T-helper 17 cell (primary cell): ENCODE measurements around the gene MYH6. TPM values are rescaled to one million over a fixed set of nuclear protein-coding genes. Genes with fewer than 3 reads are reported as not detected.

Experiments
- ATAC-seq: fragments of 150-1000 bp; cut with Tn5 transposase; 2 replicates; pipeline ENCODE4 v1.10.0; 2021; ENCODE audit warnings: mild to moderate bottlenecking, moderate library complexity
- DNase-seq, 3 donors: peaks; one replicate each; pipeline versions ENCODE4 v3.0.0 to v3.0.0-alpha.2; 2020 to 2021
- H3K9me3 ChIP-seq: one replicate; pipeline ENCODE4 v1.7.0; 2013; ENCODE audit warnings: low read length, mild to moderate bottlenecking; ENCODE audit not compliant: control insufficient read depth, poor library complexity, severe bottlenecking
- H3K27ac Mint-ChIP-seq: one replicate; pipeline ENCODE4 v1.8.0; 2022; ENCODE audit warnings: mild to moderate bottlenecking, moderate library complexity, mixed read lengths
- H3K27me3 Mint-ChIP-seq: one replicate; pipeline ENCODE4 v1.8.0; 2022; ENCODE audit warnings: mixed read lengths
- H3K36me3 Mint-ChIP-seq: one replicate; pipeline ENCODE4 v1.8.0; 2022; ENCODE audit warnings: low read depth, mixed read lengths
- H3K4me1 Mint-ChIP-seq: one replicate; pipeline ENCODE4 v1.8.0; 2022; ENCODE audit warnings: mild to moderate bottlenecking, mixed read lengths
- H3K4me3 Mint-ChIP-seq: one replicate; pipeline ENCODE4 v1.8.0; 2022; ENCODE audit warnings: mild to moderate bottlenecking, moderate library complexity, mixed read lengths
- total RNA-seq, 4 donors: library from RNA in 2 of 4; stranded (reverse) in 2 of 4; gene quantifications; one replicate each; pipeline ENCODE4 v1.2.3 and lab custom pipeline; 2022 to 2026

Gene MYH6
- total RNA-seq, 2 donors from 2014 or later = not detected

DNA sequence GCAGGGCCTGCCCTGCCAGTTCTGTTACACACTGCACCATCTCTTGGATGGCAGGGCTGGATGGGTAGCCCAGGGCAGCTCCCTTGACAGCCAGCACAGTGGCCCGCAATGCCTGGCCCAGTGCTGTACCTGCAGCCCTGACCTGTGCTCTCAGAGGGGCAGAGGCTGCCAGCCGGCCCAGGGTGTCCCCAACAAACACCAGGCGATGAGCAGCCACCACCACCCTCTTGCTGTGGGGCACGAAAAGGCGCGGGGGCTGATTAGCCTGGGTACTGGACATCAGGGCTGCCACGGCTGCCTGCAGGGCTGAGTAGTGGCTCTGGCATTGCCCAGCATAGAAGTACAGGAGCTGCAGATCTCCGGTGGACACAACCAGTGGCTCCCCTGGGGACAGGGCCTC lies 50.8 kb downstream of the MYH6 start:
- H3K4me1 Mint-ChIP-seq = peaks cover 23% of the 10 kb centered on the region
- H3K27ac Mint-ChIP-seq = no peak overlapping the region
- H3K9me3 ChIP-seq = no peaks in the 10 kb centered on the region
- ATAC-seq (no peak), DNase-seq (no peak)
- peaks cover 57% of the 10 kb centered on the region for H3K27me3 Mint-ChIP-seq
- H3K4me3 Mint-ChIP-seq = no peak overlapping the region
- H3K36me3 Mint-ChIP-seq = peaks cover 13% of the 10 kb centered on the region

DNA sequence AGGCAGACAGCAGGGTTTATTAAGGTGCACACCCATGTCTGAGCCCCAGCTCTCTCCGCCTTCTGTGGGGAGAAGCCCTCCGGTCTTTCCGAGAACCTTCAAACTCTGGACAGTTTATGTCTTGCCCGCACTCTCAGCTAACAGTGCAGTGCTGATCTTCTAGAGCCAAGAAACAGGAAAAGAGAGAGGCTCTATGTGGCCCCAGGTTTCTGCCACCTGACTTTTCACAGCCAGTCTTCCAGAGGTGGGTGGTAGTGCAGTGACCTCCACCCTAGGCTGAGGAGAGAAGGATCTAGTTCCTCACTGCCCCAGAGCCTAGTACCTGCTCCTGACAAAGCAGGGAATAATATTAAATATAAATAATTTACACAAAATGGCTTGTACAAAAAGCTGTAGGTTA lies 51.4 kb downstream of the MYH6 start:
- ATAC-seq (no peak), DNase-seq (no peak)
- Mint-ChIP-seq H3K27me3 (peaks cover 57% of the 10 kb centered on the region), H3K36me3 (peaks cover 13% of the 10 kb centered on the region), H3K4me3 (no peak overlapping the region), H3K4me1 (peaks cover 23% of the 10 kb centered on the region), H3K27ac (no peak overlapping the region)
- no peaks in the 10 kb centered on the region for H3K9me3 ChIP-seq

DNA sequence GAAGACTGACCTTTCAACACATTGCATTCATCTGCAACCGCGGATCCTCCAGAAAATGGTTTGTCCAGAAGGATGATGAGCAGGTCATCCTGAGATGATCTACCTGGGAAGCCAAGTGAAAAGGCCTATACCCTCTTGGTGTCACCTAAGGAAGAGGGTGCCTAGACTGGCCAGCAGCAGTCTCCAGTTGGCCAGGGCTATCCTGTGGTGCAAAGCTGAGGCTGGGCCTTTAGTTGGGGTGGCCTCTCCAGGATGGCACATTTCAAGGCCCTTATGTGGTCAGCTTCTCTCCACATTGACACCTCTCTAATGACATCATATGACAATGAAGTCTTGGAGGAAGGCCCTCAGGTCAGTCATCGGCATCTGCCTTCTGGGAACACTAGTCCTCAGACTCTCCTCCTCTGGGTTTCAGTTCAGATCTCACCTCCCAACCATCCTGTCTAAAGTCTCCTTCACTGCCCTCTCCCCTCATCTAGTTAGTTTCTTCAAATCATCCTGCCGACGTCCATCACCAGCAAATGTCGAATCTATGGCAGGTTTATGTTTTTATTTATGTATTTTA lies 52.1 kb downstream of the MYH6 start:
- Mint-ChIP-seq H3K36me3 (peaks cover 12% of the 10 kb centered on the region), H3K4me1 (peaks cover 22% of the 10 kb centered on the region), H3K27ac (no peak overlapping the region), H3K4me3 (no peak overlapping the region), H3K27me3 (peaks cover 55% of the 10 kb centered on the region)
- no peaks in the 10 kb centered on the region for H3K9me3 ChIP-seq
- ATAC-seq (no peak), DNase-seq (no peak)

DNA sequence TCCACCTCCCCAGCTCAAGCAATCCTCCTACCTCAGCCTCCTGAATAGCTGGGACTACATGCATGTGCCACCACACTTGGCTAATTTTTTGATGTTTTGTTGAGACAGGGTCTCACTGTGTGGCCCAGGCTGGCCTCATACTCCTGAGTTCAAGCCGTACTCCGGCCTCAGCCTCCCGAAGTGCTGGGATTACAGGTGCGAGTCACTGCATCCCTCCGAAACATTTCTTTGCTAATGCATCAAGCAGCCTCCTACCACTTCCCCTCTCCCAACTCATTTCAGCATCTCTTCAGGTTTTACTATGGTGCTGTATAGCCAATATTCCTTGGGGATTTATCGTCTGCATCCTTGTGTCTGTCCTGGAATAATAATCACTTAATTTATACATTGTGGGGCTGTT lies 53.1 kb downstream of the MYH6 start:
- peaks cover 55% of the 10 kb centered on the region for H3K27me3 Mint-ChIP-seq

DNA sequence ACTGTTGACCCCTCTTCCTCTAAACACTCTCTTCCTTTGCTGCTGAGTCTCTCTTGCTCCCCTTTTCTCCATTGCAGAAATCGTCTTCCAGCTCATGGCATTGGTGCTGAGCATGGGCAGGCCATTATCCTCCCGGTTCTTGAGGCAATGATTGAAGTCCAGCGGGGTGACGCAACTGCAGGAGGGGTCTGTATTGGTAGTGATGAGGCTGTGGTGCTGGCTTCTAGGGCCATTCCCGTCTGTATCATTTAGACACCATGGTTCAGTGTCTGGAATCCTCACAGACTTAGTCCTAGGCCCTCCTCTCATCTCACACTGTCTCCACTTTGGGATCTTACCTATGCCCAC lies 54.7 kb downstream of the MYH6 start:
- Mint-ChIP-seq H3K4me3 (peak overlapping the region; percentile 89), H3K27ac (peak overlapping the region; percentile 72)

More for the DNA sequence above, 53.1 kb downstream of the MYH6 start:
- no peak for DNase-seq
- H3K9me3 ChIP-seq = no peaks in the 10 kb centered on the region
- no peak for ATAC-seq
- peaks cover 12% of the 10 kb centered on the region for H3K36me3 Mint-ChIP-seq
- peak overlapping the region; percentile 25 for H3K4me3 Mint-ChIP-seq
- no peak overlapping the region for H3K27ac Mint-ChIP-seq
- H3K4me1 Mint-ChIP-seq = peaks cover 20% of the 10 kb centered on the region

DNA sequence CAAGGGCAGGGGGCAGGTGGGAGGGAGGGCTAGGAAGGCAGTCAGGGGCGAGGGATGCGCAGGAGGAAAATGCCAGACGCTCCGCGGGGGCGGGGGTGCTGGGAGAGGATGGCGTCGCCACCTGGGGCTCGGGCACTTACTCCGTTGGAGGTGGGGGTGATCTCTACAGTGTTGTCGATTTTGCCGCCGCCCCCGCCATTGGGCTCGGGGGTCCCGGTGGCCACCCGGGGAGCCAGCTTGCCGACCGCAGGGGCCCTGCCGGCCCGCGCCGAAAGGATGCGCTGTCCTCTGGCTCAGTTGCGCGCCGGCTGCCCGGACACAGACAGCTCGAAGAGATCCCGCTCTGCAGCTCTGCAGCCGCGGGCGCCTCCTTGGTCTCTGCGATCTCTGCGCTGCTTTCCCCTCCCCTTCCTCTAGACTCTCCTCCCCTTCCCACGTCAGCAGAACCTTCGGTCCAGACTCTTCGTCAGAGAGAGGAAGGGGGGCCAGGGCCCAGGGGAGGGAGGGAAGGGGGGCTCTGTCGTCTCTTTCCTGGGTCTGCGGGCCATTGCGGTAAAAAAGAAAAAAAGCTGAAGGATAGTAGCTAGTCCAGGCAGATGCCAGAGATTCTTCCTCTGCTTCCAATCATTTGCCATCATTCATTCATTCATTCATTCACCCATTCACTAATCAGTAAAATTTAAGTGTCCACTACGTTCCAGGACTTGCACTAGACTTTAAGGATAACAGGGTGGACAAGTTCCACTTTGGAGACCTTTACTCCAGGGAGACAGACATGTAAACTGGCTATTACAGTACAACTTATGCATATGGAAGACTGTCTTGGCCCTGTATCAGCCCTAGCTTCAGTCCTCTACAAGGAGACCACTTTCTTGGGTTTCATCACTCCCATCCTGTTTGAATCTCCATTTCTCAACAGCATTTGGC lies 55.3 kb downstream of the MYH6 start, which contains the start of gene SLC22A17:
SLC22A17 (minus strand) TSS at position 382 of the 927 bp plus-strand sequence.
- no peaks in the 10 kb centered on the region for H3K9me3 ChIP-seq
- peaks cover 18% of the 10 kb centered on the region for H3K4me1 Mint-ChIP-seq
- DNase-seq (peak in 2 of 3 donors; percentile 29 to 31), ATAC-seq (peak; percentile 93)
- peaks cover 50% of the 10 kb centered on the region for H3K27me3 Mint-ChIP-seq
- peak within 1 kb of the TSS; percentile 89 for H3K4me3 Mint-ChIP-seq
- H3K27ac Mint-ChIP-seq = peak within 1 kb of the TSS; percentile 72
- H3K36me3 Mint-ChIP-seq = peaks cover 12% of the 10 kb centered on the region

More for the DNA sequence above, 54.7 kb downstream of the MYH6 start:
- H3K27me3 Mint-ChIP-seq = peaks cover 51% of the 10 kb centered on the region
- peaks cover 18% of the 10 kb centered on the region for H3K4me1 Mint-ChIP-seq
- H3K9me3 ChIP-seq = no peaks in the 10 kb centered on the region
- ATAC-seq (no peak), DNase-seq (no peak)
- peaks cover 12% of the 10 kb centered on the region for H3K36me3 Mint-ChIP-seq

DNA sequence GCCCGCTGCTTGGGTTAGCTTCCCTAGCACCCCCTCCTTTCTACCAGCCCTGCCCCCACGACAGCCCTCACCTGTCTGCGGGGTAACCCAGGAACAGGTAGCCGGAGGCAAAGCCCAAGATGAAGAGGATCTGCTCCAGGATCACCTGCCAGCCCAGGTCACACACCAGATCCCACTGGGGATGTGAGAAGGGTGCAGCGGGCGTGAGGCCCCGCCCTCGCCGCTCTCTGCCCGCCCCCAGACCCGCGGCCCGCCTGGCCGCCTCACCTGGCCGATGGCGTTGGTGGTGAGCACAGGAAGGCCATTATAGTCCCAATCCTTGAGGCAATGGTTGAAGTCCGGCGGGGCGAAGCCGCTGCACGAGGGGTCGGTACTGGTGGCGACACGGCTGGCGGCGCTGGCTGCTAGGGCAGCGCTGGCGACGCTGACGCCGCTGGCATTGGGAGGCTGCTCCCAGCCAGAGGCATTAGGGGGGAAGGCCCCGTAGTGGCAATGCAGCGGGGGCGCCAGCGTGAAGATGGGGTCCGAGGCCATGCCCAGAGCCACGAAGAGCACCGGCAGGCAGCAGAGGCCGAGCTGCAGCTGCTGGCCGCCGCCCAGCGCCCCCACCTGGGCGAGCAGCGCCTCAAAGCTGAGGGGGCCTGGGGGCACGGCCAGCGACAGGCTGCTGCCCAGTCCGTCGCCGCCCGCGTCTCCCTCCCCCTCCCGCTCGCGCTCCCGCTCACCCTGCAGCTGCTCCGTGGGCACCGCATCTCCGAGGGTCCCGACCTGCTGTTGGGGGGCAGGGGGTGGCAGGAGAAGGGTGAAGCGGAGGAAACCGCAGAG lies 56.2 kb downstream of the MYH6 start:
- Mint-ChIP-seq H3K36me3 (peaks cover 12% of the 10 kb centered on the region), H3K4me1 (peaks cover 18% of the 10 kb centered on the region), H3K27me3 (peaks cover 50% of the 10 kb centered on the region), H3K4me3 (peak overlapping the region; percentile 89), H3K27ac (no peak overlapping the region)
- ATAC-seq = peak; percentile 23
- no peak for DNase-seq
- H3K9me3 ChIP-seq = no peaks in the 10 kb centered on the region

DNA sequence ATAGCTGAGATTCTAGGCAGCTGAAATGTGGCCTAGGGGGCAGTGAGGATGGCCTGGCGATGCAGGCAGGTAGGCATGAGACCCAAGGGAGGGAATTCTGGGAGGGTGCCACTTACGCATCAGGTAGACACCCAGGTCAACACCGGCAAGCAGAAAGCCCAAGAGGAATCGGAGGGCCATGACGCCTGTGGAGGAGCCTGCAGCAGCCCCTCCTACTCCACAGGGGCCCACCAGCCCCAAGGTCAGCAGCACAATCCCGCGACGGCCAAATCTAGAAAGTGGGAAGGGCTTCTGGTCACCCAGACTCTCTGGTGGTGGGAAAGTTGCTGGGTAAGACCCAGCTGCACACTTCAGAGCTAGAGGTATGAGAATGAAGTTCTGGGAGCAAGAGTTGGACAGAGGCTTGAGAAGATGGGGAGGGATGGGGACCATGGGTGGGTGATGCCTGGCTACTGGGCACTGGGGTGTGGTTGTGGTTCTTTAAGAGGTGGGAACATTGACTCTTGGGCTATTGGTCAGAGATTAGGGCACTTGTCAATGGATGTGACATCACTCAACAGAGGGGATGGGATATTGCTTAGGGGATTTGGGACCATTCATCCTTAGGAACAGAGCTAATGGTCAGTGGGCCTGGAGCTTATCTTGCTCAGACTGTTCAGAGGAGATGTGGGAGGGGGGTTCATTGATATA lies 58.8 kb downstream of the MYH6 start:
- H3K9me3 ChIP-seq = no peaks in the 10 kb centered on the region
- peaks cover 20% of the 10 kb centered on the region for H3K4me1 Mint-ChIP-seq
- H3K36me3 Mint-ChIP-seq = peaks cover 14% of the 10 kb centered on the region
- H3K27me3 Mint-ChIP-seq = peaks cover 30% of the 10 kb centered on the region
- no peak for DNase-seq
- ATAC-seq = no peak
- H3K27ac Mint-ChIP-seq = no peak overlapping the region
- no peak overlapping the region for H3K4me3 Mint-ChIP-seq

DNA sequence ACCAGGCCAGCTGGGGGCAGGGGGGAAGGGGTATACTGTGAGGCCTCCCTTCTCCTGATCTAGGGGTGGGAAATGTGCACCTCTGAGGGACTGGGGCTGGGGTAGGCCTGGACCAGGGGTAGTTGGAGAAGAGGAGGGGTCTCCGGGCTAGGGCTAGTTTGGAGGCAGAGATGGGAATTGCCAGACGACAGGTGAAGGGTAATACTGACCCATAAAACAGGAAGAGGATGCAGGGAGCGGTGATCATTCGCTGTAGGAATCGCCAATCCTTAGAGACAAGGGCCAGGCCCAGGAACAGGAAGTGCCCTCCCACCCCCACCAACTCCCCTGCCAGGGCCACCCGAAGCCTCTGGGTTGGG lies 59.8 kb downstream of the MYH6 start:
- no peaks in the 10 kb centered on the region for H3K9me3 ChIP-seq
- H3K36me3 Mint-ChIP-seq = peaks cover 8% of the 10 kb centered on the region
- peaks cover 19% of the 10 kb centered on the region for H3K27me3 Mint-ChIP-seq
- no peak overlapping the region for H3K27ac Mint-ChIP-seq
- H3K4me3 Mint-ChIP-seq = no peak overlapping the region
- no peak for DNase-seq
- ATAC-seq = no peak
- H3K4me1 Mint-ChIP-seq = peaks cover 11% of the 10 kb centered on the region

DNA sequence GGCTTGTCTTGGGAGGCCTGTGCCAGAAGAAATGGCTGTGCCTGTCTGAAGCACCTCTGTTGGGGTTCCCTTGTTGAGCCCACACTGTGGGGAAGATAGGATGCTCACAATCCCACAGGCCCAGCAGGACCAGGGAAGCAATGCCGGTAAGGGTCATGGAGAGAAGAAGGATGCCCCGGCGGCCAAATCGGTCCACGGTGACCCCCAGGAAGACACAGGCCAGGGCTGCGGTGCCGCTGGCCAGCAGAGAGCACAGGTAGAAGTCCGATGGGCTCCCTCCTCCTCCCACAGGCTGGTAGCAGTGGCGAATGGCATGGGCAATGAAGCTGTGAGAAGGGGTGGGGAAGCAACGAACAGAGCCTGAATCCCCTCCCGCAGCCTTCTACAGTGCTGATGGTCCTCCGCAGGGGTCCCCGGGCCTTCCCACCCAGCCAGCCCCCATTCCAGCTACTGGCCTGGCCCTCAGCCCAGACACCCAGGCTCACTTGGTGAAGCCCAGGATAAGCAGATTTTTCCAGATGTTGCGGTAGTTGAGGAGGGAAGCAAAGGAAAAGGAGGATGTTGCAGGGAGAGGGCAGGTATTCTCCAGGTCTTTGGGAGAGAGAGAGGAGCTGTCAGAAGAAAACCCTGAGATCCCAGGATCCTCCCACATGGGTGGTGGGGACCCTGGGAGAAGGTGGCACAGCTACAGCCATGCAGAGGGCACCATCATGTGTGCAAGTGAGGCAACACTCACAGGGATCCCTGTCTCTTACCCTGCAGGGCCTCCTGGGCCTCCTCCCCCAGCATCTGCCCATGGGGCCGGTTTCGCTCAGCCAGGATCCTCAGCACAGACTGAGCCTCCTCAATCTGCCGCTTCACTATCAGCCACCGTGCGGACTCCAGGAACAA lies 60.4 kb downstream of the MYH6 start:
- H3K9me3 ChIP-seq = no peaks in the 10 kb centered on the region
- DNase-seq (no peak), ATAC-seq (no peak)
- H3K27me3 Mint-ChIP-seq = peaks cover 20% of the 10 kb centered on the region
- H3K4me1 Mint-ChIP-seq = peaks cover 5% of the 10 kb centered on the region
- no peak overlapping the region for H3K4me3 Mint-ChIP-seq
- H3K27ac Mint-ChIP-seq = no peak overlapping the region
- H3K36me3 Mint-ChIP-seq = peaks cover 5% of the 10 kb centered on the region

DNA sequence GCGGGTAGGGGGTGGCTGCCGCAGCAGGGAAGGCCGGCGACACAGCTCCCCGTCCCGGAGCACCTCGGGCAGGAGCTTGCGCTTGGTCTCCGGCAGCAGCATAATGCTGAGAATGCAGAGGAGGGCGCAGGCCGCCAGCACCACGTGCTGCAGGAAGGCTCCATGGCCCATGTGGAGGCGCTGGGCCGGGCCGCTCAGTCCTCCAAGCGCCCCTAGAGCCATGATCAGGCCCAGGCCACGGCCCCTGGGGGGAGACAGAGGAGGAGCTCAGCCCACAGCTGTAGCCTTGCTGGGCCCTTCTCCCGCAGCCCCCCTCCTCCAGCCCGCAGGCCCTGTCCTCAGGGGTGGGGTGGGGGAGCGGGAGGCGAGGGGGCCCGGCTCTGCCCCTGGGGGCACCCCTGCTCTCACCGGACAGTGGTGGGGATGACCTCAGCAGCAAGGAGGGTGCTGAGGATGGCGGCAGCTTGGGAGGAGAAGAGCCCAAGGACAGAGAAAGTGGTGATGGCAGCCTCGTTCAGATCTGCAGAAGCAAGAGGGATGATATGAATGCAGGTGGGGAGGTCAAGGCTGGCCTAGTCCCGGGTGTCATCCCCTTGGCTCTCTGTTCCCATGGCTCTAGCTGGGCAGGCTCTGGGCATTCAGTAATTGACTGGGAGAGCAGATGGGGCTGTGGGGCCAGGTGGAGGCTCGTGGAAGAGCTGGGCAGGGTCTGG lies 61.2 kb downstream of the MYH6 start:
- peaks cover 20% of the 10 kb centered on the region for H3K27me3 Mint-ChIP-seq
- DNase-seq (no peak), ATAC-seq (no peak)
- no peak overlapping the region for H3K27ac Mint-ChIP-seq
- no peak overlapping the region for H3K4me3 Mint-ChIP-seq
- peaks cover 4% of the 10 kb centered on the region for H3K4me1 Mint-ChIP-seq
- H3K36me3 Mint-ChIP-seq = peaks cover 5% of the 10 kb centered on the region
- H3K9me3 ChIP-seq = no peaks in the 10 kb centered on the region
